ENCODE results near the gene ASB8. TPM values are rescaled to one million over a fixed set of nuclear protein-coding genes. Genes with fewer than 3 reads are reported as not detected.
A peak's percentile ranks its signal among the peaks of the same experiment; 100 is the strongest.

The ASB8 gene, protein sequence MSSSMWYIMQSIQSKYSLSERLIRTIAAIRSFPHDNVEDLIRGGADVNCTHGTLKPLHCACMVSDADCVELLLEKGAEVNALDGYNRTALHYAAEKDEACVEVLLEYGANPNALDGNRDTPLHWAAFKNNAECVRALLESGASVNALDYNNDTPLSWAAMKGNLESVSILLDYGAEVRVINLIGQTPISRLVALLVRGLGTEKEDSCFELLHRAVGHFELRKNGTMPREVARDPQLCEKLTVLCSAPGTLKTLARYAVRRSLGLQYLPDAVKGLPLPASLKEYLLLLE
- polyA plus RNA-seq (2012; ENCODE audit: low read depth, missing spikeins): 17.0 TPM

DNA sequence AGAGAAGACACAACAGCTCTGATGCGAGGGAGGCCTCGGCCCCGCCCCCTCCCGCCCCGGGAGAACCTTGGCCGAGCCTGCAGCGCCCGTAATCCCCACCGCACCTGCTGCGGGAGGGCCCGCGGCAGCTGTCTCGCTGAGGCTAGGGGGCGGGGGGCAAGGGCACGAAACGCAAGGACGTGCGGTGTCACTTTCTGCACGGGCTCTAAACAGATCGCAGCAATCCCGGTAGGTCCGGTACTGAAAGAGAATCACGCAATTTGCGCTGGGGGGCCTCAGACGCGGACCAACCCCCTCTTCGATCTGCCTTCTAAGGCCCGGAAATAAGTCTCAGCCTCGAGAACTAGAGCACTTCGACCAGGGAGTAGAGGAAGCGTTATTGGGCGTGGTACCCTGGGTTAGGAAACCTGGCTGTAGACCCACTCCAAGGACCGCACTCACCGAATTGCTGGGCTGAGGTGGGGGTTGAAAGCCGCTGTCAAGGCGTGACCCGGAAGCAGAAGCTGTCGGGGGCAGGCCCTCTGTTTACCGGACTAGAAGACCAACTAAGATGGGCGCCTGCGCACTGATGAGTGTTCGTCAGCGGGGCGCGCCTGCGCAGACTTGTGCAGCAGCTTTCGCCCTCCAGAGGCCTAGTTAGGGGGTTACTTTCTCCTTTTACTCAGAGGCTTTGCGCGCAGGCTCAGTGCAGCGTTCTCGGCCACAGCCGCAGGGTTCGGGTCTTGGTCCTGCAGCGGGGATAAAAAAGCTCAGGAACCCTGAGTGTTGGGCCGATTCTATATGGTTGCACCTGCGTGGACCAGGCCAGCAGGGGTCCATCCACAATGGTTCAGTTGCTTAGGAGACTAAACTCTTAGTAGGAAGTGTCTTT lies at the start of gene ASB8:
Gene ASB8 (minus strand): TSS at position 498 of the 871 bp plus-strand sequence. CDS start 4,019 bp downstream, outside the sequence.
- TF ChIP-seq POU2F2 (IDR thresholded peaks at IDR 0.05; ENCODE audit: low read depth, low read length): peak; percentile 35; the same call in 1 of the 2 replicates
- TF ChIP-seq SPI1 (IDR thresholded peaks at IDR 0.05; ENCODE audit: low read depth, low read length): no peak
- peak; percentile 68 for TF ChIP-seq POLR2AphosphoS5 (IDR thresholded peaks at IDR 0.05; ENCODE audit: low read depth, low read length)
- peak; percentile 77 for TF ChIP-seq POLR2A (IDR thresholded peaks at IDR 0.05; ENCODE audit: low read depth, low read length)
- TF ChIP-seq TAF1 (IDR thresholded peaks at IDR 0.05; ENCODE audit: low read depth, low read length): 0 out of 2 replicates have a peak, but pooled peaks have one; percentile 3
- TF ChIP-seq PAX5 (IDR thresholded peaks at IDR 0.05; ENCODE audit: insufficient read depth, low read length, severe bottlenecking): no peak
- FAIRE-seq: peak; percentile 98
- DNase-seq (ENCODE audit: insufficient read length, low spot score): peak; percentile 80

GRCh38 chr12:48203192-48203591 lies 45.9 kb upstream of the ASB8 start, which contains the start of gene OR10AD1:
Gene OR10AD1 (minus strand): TSS chr12:48203292. CDS start chr12:48203292, 0 bp downstream.
- no peak for FAIRE-seq
- no peak for DNase-seq (ENCODE audit: insufficient read length, low spot score)
- TF ChIP-seq POLR2AphosphoS5 (IDR thresholded peaks at IDR 0.05; ENCODE audit: low read depth, low read length) (no peak), POU2F2 (IDR thresholded peaks at IDR 0.05; ENCODE audit: low read depth, low read length) (no peak), POLR2A (IDR thresholded peaks at IDR 0.05; ENCODE audit: low read depth, low read length) (no peak), TAF1 (IDR thresholded peaks at IDR 0.05; ENCODE audit: low read depth, low read length) (no peak), PAX5 (IDR thresholded peaks at IDR 0.05; ENCODE audit: insufficient read depth, low read length, severe bottlenecking) (no peak)

DNA sequence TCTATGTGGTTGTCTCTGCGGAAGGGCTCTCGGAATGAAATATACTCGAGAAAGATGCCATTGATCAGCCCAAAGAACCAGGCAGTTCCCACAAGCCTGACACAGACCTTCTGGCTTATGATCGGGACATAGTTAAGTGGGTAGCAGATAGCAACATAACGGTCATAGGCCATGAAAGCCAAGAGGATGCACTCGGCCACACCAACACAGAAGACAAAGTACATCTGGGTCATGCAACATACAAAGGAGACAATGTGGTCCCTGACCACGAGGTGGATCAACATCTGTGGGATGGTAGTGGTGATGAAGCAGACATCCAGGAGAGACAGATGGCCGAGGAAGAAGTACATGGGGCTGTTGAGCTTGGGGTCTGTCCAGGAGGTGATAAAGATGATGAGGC lies 45.5 kb upstream of the ASB8 start:
- FAIRE-seq (no peak), DNase-seq (ENCODE audit: insufficient read length, low spot score) (no peak)
- TF ChIP-seq PAX5 (IDR thresholded peaks at IDR 0.05; ENCODE audit: insufficient read depth, low read length, severe bottlenecking) (no peak), SPI1 (IDR thresholded peaks at IDR 0.05; ENCODE audit: low read depth, low read length) (no peak), TAF1 (IDR thresholded peaks at IDR 0.05; ENCODE audit: low read depth, low read length) (no peak), POLR2A (IDR thresholded peaks at IDR 0.05; ENCODE audit: low read depth, low read length) (no peak), POU2F2 (IDR thresholded peaks at IDR 0.05; ENCODE audit: low read depth, low read length) (no peak), POLR2AphosphoS5 (IDR thresholded peaks at IDR 0.05; ENCODE audit: low read depth, low read length) (no peak)

DNA sequence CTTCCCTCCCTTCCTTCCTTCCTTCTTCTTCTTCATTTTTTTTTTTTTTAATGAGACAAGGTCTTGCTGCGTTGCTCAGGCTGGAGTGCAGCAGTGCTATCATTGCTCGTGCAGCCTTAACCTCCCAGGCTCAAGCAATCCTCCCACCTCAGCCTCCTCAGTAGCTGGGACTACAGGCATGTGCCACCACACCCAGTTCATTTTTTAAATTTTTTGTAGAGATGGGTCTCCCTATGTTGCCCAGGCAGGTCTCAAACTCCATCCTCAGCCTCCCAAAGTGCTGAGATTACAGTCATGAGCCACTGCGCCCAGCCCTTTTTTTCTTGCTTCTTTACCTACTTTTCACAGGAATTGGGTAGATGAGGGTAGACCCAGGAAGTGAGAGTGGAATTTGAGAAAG lies 44.2 kb upstream of the ASB8 start:
- DNase-seq (ENCODE audit: insufficient read length, low spot score) (no peak), FAIRE-seq (no peak)

GRCh38 chr12:48201091-48201490 lies 43.8 kb upstream of the ASB8 start:
- TF ChIP-seq TAF1 (IDR thresholded peaks at IDR 0.05; ENCODE audit: low read depth, low read length): no peak
- no peak for TF ChIP-seq POLR2A (IDR thresholded peaks at IDR 0.05; ENCODE audit: low read depth, low read length)
- no peak for FAIRE-seq
- no peak for DNase-seq (ENCODE audit: insufficient read length, low spot score)

More for the DNA sequence above, 44.2 kb upstream of the ASB8 start:
- TF ChIP-seq SPI1 (IDR thresholded peaks at IDR 0.05; ENCODE audit: low read depth, low read length): no peak
- TF ChIP-seq PAX5 (IDR thresholded peaks at IDR 0.05; ENCODE audit: insufficient read depth, low read length, severe bottlenecking): no peak
- no peak for TF ChIP-seq TAF1 (IDR thresholded peaks at IDR 0.05; ENCODE audit: low read depth, low read length)
- TF ChIP-seq POU2F2 (IDR thresholded peaks at IDR 0.05; ENCODE audit: low read depth, low read length): no peak
- TF ChIP-seq POLR2AphosphoS5 (IDR thresholded peaks at IDR 0.05; ENCODE audit: low read depth, low read length): no peak
- no peak for TF ChIP-seq POLR2A (IDR thresholded peaks at IDR 0.05; ENCODE audit: low read depth, low read length)

- FAIRE-seq (no peak), DNase-seq (ENCODE audit: insufficient read length, low spot score) (no peak)
- TF ChIP-seq POLR2AphosphoS5 (IDR thresholded peaks at IDR 0.05; ENCODE audit: low read depth, low read length): no peak
- TF ChIP-seq POU2F2 (IDR thresholded peaks at IDR 0.05; ENCODE audit: low read depth, low read length): no peak
- no peak for TF ChIP-seq PAX5 (IDR thresholded peaks at IDR 0.05; ENCODE audit: insufficient read depth, low read length, severe bottlenecking)
- TF ChIP-seq TAF1 (IDR thresholded peaks at IDR 0.05; ENCODE audit: low read depth, low read length): no peak
- TF ChIP-seq POLR2A (IDR thresholded peaks at IDR 0.05; ENCODE audit: low read depth, low read length): no peak
- no peak for TF ChIP-seq SPI1 (IDR thresholded peaks at IDR 0.05; ENCODE audit: low read depth, low read length)
These were observed 42.5 kb upstream of the ASB8 start for GRCh38 chr12:48199774-48200221.

- FAIRE-seq (no peak), DNase-seq (ENCODE audit: insufficient read length, low spot score) (no peak)
- no peak for TF ChIP-seq POLR2A (IDR thresholded peaks at IDR 0.05; ENCODE audit: low read depth, low read length)
- TF ChIP-seq PAX5 (IDR thresholded peaks at IDR 0.05; ENCODE audit: insufficient read depth, low read length, severe bottlenecking): no peak
- no peak for TF ChIP-seq POLR2AphosphoS5 (IDR thresholded peaks at IDR 0.05; ENCODE audit: low read depth, low read length)
- TF ChIP-seq TAF1 (IDR thresholded peaks at IDR 0.05; ENCODE audit: low read depth, low read length): no peak
- no peak for TF ChIP-seq SPI1 (IDR thresholded peaks at IDR 0.05; ENCODE audit: low read depth, low read length)
- TF ChIP-seq POU2F2 (IDR thresholded peaks at IDR 0.05; ENCODE audit: low read depth, low read length): no peak
These were observed 41.7 kb upstream of the ASB8 start for GRCh38 chr12:48198985-48199384.

- DNase-seq (ENCODE audit: insufficient read length, low spot score): no peak
- no peak for TF ChIP-seq PAX5 (IDR thresholded peaks at IDR 0.05; ENCODE audit: insufficient read depth, low read length, severe bottlenecking)
- no peak for FAIRE-seq
These were observed 41.3 kb upstream of the ASB8 start for GRCh38 chr12:48198672-48198971.

GRCh38 chr12:48197971-48198671 lies 40.8 kb upstream of the ASB8 start:
- peak; percentile 70 for DNase-seq (ENCODE audit: insufficient read length, low spot score)
- TF ChIP-seq POLR2A (IDR thresholded peaks at IDR 0.05; ENCODE audit: low read depth, low read length) (peak; percentile 95), SPI1 (IDR thresholded peaks at IDR 0.05; ENCODE audit: low read depth, low read length) (0 out of 2 replicates have a peak, but pooled peaks have one; percentile 8), POU2F2 (IDR thresholded peaks at IDR 0.05; ENCODE audit: low read depth, low read length) (no peak; the same call in none of the 2 replicates), PAX5 (IDR thresholded peaks at IDR 0.05; ENCODE audit: insufficient read depth, low read length, severe bottlenecking) (no peak), POLR2AphosphoS5 (IDR thresholded peaks at IDR 0.05; ENCODE audit: low read depth, low read length) (peak; percentile 97), TAF1 (IDR thresholded peaks at IDR 0.05; ENCODE audit: low read depth, low read length) (peak; percentile 93)
- peak; percentile 96 for FAIRE-seq

Measured in GM12891 (cell line).